Activated naive CD8-positive, alpha-beta T cell treated with anti-CD3 and anti-CD28 coated beads, Interleukin-2, amount 10 ng/mL, durations not matched to agents 7 days and 5 days (primary cell): ENCODE results near the gene PDE11A. TPM values are rescaled to one million over a fixed set of nuclear protein-coding genes. Genes with fewer than 3 reads are reported as not detected.

ENCODE experiments used
- ATAC-seq: fragments of 150-1000 bp; cut with Tn5 transposase; one replicate; pipeline ENCODE4 v1.10.0; 2021; ENCODE audit warnings: low read depth, moderate library complexity
- POLR2A ChIA-PET: fragments of 350-600 bp; sonication (Branson Sonifier 250); formaldehyde crosslinking; loops from one replicate; lab custom pipeline; 2021; ENCODE audit warnings: antibody characterized with exemption; lab: Charles Lee
- DNase-seq: peaks from one replicate; pipeline ENCODE4 v3.0.0; 2021
- H3K27ac Mint-ChIP-seq: one replicate; pipeline ENCODE4 v1.8.0; 2022; ENCODE audit warnings: mild to moderate bottlenecking, mixed read lengths
- H3K27me3 Mint-ChIP-seq: one replicate; pipeline ENCODE4 v1.8.0; 2022; ENCODE audit warnings: mild to moderate bottlenecking, moderate library complexity, mixed read lengths
- H3K36me3 Mint-ChIP-seq: one replicate; pipeline ENCODE4 v1.8.0; 2021; ENCODE audit warnings: mild to moderate bottlenecking, mixed read lengths
- H3K4me1 Mint-ChIP-seq: one replicate; pipeline ENCODE4 v1.8.0; 2021; ENCODE audit warnings: mixed read lengths
- H3K4me3 Mint-ChIP-seq: one replicate; pipeline ENCODE4 v1.8.0; 2022; ENCODE audit warnings: mild to moderate bottlenecking, moderate library complexity, mixed read lengths
- H3K9me3 Mint-ChIP-seq: one replicate; pipeline ENCODE4 v1.8.0; 2021; ENCODE audit warnings: mixed read lengths
- total RNA-seq, 2 experiments: library from RNA; stranded (reverse); gene quantifications; one replicate each; pipeline ENCODE4 v1.2.3, GENCODE V29; 2021

PDE11A gene
- total RNA-seq, 2 experiments from 2014 or later, result not detected

DNA sequence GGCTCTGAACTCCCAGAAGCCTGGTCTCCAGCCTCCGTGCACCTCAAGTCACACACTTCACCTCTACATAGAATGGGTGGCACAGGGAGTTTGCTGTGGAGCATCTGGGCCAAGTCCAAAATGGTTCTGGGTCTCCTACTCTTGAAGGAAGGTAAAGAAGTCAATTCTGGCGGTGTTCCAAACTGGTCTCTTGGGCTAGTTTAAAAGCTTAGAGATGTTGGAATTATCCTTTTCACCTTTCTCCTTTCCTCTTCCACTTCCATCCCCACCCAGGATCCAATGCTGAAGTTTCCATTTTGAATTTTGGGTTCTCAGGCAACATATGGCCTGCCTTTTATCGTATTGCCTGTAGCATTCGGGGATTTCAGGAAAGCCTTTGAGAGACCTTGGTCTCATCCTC is 325.2 kb downstream of the PDE11A start:
- ATAC-seq (no peak), DNase-seq (no peak)
- Mint-ChIP-seq H3K4me1 (peaks cover 2% of the 10 kb centered on the region), H3K4me3 (no peak overlapping the region), H3K27me3 (peaks cover 27% of the 10 kb centered on the region), H3K27ac (no peak overlapping the region), H3K9me3 (no peaks in the 10 kb centered on the region), H3K36me3 (no peaks in the 10 kb centered on the region)
- POLR2A ChIA-PET, result no interaction called here

DNA sequence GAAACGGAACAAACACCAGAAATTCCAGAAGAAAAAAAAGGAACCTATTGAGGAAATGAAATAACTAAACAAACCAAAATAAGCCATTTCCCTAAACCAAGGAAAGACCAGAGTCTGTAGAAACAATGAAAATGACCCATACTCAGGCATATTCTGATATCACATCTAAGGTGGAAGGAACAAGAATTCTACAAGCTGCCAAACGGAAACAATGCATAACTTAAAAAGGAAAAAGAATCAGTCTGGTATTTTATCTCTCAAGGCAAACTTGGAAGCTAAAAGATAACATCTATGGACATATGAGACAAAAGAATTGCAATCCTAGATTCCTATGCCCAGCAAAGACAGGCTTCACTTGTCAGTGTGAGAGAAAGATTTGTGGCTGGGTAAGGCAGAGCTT is 326.2 kb downstream of the PDE11A start:
- Mint-ChIP-seq H3K4me1 (peaks cover 2% of the 10 kb centered on the region), H3K27me3 (peaks cover 20% of the 10 kb centered on the region), H3K36me3 (no peaks in the 10 kb centered on the region), H3K9me3 (no peaks in the 10 kb centered on the region), H3K4me3 (no peak overlapping the region), H3K27ac (no peak overlapping the region)
- DNase-seq, result no peak
- POLR2A ChIA-PET, result no interaction called here
- ATAC-seq, result no peak

DNA sequence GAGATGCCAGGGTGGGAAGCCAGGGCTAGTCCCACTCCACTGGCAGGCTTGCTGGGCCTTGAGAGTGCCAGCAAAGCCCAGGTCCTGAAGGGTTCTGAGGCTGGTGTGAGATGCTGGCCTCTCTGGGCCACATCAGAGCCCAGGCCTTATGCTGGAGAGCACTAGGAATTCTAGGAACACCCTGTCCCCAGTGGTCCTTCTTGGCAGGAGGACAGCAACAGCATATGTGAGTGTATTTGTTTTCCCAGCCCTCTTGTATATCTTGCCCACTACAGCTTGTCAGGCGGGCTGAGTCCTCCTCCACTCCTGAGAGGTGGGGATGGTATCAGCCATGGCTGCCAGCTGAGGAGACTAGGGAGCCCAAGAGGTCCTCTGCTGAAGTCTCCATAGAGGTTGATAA is 327.0 kb downstream of the PDE11A start:
- POLR2A ChIA-PET, result no interaction called here
- H3K36me3 Mint-ChIP-seq, result no peaks in the 10 kb centered on the region
- ATAC-seq, result no peak
- no peaks in the 10 kb centered on the region for H3K9me3 Mint-ChIP-seq
- no peak overlapping the region for H3K27ac Mint-ChIP-seq
- no peak overlapping the region for H3K4me3 Mint-ChIP-seq
- H3K4me1 Mint-ChIP-seq, result peaks cover 2% of the 10 kb centered on the region
- H3K27me3 Mint-ChIP-seq, result peaks cover 15% of the 10 kb centered on the region
- no peak for DNase-seq

DNA sequence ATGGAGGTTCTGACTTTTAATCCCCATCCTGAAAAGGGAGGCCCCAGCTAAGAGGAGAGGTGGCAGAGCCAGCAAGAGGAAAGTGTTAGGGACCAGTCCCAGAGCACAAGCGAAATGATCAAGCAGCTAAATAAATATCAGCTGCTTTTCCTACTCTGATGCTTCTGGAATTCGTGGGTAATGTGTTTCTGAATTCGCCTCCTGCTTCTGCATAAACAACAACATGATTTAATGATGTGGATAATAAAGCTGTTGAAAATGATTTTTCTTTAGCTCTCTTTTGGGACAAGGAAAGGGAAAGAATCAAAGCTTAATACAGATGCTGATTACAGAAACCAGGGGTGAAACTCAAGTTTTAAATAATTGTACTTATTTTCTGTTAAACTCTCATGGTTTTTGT is 329.7 kb downstream of the PDE11A start:
- POLR2A ChIA-PET, result no interaction called here

DNA sequence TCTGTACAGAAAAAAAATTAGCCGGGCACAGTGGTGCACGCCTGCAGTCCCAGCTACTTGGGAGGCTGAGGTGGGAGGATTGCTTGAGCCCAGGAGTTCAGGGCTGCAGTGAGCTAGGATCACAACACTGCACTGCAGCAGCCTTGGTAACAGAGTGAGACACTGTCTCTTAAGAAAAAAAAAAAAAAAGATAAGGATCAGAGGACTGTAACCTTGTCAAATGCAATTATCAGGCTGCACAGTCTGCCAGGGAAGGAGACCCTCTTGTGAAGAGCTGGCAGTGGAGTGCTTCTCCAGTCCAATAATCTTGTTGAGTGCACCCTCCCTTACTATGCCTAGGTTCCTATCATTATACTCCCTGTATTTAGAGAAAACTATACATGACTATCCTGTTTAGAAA is 330.7 kb downstream of the PDE11A start:
- DNase-seq (no peak), ATAC-seq (no peak)
- POLR2A ChIA-PET, result no interaction called here
- no peaks in the 10 kb centered on the region for H3K36me3 Mint-ChIP-seq
- H3K4me1 Mint-ChIP-seq, result peaks cover 2% of the 10 kb centered on the region
- H3K4me3 Mint-ChIP-seq, result no peak overlapping the region
- H3K27me3 Mint-ChIP-seq, result peaks cover 18% of the 10 kb centered on the region
- no peak overlapping the region for H3K27ac Mint-ChIP-seq
- no peaks in the 10 kb centered on the region for H3K9me3 Mint-ChIP-seq

More for the DNA sequence above, 329.7 kb downstream of the PDE11A start:
- Mint-ChIP-seq H3K36me3 (no peaks in the 10 kb centered on the region), H3K9me3 (no peaks in the 10 kb centered on the region), H3K4me1 (peaks cover 2% of the 10 kb centered on the region), H3K27me3 (peaks cover 19% of the 10 kb centered on the region), H3K27ac (no peak overlapping the region), H3K4me3 (no peak overlapping the region)
- ATAC-seq (no peak), DNase-seq (no peak)

DNA sequence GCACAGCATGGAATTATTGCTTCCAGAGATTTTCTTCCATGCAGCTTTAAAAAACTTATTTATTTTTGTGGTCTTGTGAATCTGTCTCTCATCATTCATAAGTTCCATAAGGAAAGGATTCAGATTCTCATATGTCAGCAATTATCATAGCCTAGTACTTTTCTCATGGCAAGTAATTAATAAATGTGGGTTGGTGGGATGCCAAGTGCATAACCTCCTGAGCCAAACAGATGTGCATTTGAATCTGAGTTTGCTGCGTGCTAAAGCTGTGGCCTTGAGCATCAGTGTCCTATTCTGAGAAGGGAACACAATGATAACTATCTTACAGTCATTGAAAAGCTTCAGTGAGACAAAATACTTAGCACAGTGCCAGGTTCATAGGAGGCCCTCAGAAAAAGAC is 331.9 kb downstream of the PDE11A start:
- peaks cover 2% of the 10 kb centered on the region for H3K4me1 Mint-ChIP-seq
- DNase-seq (no peak), ATAC-seq (no peak)
- H3K27ac Mint-ChIP-seq, result no peak overlapping the region
- POLR2A ChIA-PET, result interaction anchor here (0.6 kb wide), 1 partner anchor 395 kb away, joined by 3 read pairs; no protein-coding TSS in a partner anchor
- no peak overlapping the region for H3K4me3 Mint-ChIP-seq
- H3K9me3 Mint-ChIP-seq, result peaks cover 2% of the 10 kb centered on the region
- H3K36me3 Mint-ChIP-seq, result no peaks in the 10 kb centered on the region
- peaks cover 12% of the 10 kb centered on the region for H3K27me3 Mint-ChIP-seq

DNA sequence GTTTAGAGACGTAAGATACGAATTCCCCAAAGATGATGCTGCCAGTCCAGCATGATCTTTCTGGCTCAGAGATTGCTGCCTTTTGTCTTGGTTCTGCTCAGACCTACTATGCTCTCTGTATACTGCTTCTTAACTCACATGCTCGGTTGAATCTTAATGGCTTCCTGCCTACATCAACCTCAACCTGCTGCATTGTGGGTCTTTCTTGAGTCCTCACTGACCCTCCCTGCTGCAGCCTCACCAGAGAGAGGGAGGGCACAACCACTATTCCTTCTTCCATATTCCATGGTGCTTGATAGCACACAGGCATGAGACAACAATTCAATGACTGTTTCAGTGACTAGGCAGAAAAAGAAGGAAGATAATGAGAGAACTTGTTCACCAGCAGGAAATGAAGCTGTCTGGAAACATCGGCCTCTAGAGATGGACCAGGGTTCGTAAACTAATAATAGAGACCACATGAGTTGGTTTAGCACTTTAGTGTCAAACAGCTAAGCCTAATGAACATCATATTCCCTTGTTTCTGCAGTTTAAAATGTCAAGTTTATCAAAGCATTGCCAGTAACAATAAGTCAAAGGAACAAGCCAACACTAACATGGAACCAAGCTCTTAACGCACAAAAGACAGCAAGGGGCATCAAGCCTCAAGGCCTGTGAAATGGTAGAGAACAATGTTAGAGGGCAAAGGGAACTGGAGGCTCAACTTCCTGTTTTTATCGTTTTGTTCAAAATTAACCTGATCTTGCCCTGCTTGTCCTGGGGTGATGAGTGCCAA is 333.9 kb downstream of the PDE11A start:
- DNase-seq (no peak), ATAC-seq (no peak)
- Mint-ChIP-seq H3K4me3 (no peak overlapping the region), H3K36me3 (no peaks in the 10 kb centered on the region), H3K9me3 (peaks cover 2% of the 10 kb centered on the region), H3K27ac (no peak overlapping the region), H3K4me1 (peaks cover 2% of the 10 kb centered on the region), H3K27me3 (peaks cover 5% of the 10 kb centered on the region)
- POLR2A ChIA-PET, result no interaction called here

DNA sequence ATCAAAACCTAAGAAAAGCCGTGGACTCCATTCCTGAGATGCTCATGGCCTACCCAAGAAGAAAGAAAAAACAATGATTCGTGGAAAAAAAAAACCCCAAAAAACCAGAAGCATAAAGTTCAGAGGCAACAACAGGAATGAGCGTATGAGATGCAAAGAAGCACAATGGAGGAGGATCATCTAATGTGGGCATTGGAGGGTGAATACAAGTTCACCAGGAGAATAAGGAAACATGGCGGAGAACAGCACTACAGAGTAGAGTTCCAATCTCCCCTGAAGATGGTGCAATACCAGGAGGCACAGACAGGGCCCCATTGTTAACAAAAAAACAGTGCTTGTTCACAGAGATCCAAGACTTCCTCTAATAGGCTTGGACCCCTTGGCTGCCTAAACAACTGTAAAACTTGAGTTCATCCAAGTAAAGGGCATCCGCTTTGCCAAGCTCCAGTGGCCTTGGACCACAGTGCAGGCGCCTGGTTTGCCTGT is 337.2 kb downstream of the PDE11A start:
- H3K9me3 Mint-ChIP-seq, result peaks cover 2% of the 10 kb centered on the region
- H3K36me3 Mint-ChIP-seq, result no peaks in the 10 kb centered on the region
- no peak for ATAC-seq
- H3K27ac Mint-ChIP-seq, result no peak overlapping the region
- POLR2A ChIA-PET, result no interaction called here
- no peak for DNase-seq
- H3K4me3 Mint-ChIP-seq, result no peak overlapping the region
- H3K4me1 Mint-ChIP-seq, result peaks cover 8% of the 10 kb centered on the region
- peaks cover 19% of the 10 kb centered on the region for H3K27me3 Mint-ChIP-seq

DNA sequence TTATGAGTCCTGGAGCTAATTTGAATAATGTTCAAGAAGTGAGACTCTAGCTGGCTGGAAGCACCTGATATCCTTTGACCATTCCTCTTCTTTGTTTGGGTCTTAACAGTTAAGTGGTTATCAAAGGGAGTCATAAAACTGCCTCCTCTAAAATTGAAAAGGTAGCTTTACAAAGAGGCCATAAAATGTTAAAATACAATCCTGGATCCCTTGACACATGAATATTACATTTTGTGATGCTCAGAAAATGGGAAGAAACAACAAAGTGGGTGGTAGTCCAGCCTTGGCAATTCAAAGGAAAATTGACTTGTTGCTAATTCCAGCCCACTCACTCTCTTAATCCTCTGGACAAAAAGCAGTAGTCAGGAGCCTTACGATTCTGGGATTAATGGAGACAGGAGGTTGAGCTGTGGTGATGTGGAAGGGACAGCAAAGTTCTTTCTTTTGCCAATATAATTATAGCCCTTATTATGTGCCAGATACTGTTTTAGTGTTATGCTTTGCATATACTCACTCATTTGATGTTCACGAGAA is 339.2 kb downstream of the PDE11A start:
- peaks cover 2% of the 10 kb centered on the region for H3K9me3 Mint-ChIP-seq
- no peak for ATAC-seq
- H3K36me3 Mint-ChIP-seq, result no peaks in the 10 kb centered on the region

DNA sequence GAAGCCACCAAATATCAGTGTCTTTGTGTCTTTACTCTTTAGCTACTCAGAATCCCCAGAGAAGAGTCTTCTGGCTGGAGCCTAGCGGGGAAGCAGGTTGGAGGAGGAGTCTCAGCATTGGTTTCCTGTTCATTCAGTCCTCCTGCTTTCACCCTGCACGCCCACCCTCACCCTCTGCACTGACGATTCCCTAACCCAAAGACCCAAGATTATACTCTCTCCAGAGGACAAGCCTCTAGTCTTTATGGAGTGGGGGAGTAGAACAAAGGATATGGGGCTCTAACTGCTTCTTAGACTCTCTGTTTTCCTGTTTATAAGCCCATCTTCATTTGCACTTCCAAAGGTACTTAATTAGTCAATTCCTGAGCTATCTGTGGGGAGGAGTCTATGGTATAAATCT is 341.2 kb downstream of the PDE11A start:
- Mint-ChIP-seq H3K4me3 (no peak overlapping the region), H3K27me3 (peaks cover 24% of the 10 kb centered on the region), H3K4me1 (peaks cover 8% of the 10 kb centered on the region), H3K27ac (no peak overlapping the region), H3K9me3 (peaks cover 2% of the 10 kb centered on the region), H3K36me3 (no peaks in the 10 kb centered on the region)
- DNase-seq, result no peak
- POLR2A ChIA-PET, result no interaction called here
- ATAC-seq, result no peak

More for the DNA sequence above, 339.2 kb downstream of the PDE11A start:
- peaks cover 8% of the 10 kb centered on the region for H3K4me1 Mint-ChIP-seq
- H3K4me3 Mint-ChIP-seq, result no peak overlapping the region
- no peak for DNase-seq
- H3K27me3 Mint-ChIP-seq, result peaks cover 18% of the 10 kb centered on the region
- POLR2A ChIA-PET, result no interaction called here
- H3K27ac Mint-ChIP-seq, result no peak overlapping the region

DNA sequence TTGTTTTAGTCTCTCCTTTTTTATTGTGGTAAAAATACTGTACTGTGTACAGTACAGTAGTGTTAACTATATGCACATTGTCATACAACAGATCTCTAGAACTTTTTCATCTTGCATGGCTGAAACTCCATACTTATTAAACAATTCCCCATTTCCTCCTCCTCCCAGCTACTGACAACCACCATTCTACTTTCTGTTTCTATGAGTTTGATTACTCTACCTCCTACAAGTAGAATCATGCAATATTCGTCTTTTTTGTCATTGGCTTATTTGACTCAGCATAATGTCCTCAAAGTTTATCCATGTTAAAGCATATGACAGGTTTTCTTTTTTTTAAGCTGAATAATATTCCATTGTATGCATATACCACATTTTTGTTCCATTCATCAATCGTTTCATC is 341.8 kb downstream of the PDE11A start:
- POLR2A ChIA-PET, result no interaction called here
- ATAC-seq (no peak), DNase-seq (no peak)
- no peak overlapping the region for H3K27ac Mint-ChIP-seq
- H3K9me3 Mint-ChIP-seq, result no peaks in the 10 kb centered on the region
- no peaks in the 10 kb centered on the region for H3K36me3 Mint-ChIP-seq
- no peak overlapping the region for H3K4me3 Mint-ChIP-seq
- peaks cover 27% of the 10 kb centered on the region for H3K27me3 Mint-ChIP-seq
- H3K4me1 Mint-ChIP-seq, result peaks cover 8% of the 10 kb centered on the region

DNA sequence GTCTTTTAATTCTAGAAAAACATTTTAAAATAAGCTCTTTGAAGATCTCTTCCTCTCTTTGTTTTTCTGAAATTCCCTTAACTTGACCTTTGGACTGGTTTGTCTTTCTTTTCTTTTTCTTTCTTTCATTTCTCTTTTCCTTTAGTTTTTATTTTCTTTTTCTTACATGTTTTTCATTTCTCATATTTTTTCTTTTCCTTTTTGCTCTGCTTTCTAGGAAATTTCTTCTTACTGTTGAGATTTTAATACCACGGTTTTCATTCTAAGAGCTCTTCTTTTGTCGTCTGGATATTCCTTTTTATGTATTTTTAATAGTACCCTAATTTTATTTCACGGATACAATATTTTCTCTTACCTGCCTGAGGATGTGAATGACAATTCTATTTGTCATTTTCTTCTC is 342.2 kb downstream of the PDE11A start:
- peaks cover 27% of the 10 kb centered on the region for H3K27me3 Mint-ChIP-seq
- POLR2A ChIA-PET, result no interaction called here

DNA sequence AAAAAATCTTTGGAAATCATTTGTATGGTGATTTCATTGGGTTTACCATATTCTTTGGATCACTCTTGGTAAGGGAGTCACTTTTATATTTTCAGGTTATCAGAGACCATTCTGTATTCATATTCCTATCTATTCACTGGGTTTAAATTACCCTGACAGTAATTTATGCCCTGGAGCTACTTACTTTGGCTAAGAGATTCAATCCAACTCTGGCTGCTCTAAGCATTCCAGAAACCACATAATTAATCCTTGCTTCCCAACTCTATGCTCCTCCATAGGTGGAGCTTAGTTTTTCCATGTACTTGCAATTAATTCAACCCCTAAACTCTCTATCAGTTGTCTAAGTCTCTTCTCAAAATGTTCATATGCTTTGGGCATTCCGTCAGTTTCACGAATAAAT is 343.7 kb downstream of the PDE11A start:
- Mint-ChIP-seq H3K27me3 (peaks cover 31% of the 10 kb centered on the region), H3K4me3 (no peak overlapping the region), H3K27ac (no peak overlapping the region), H3K36me3 (no peaks in the 10 kb centered on the region), H3K9me3 (no peaks in the 10 kb centered on the region), H3K4me1 (peaks cover 10% of the 10 kb centered on the region)
- no peak for ATAC-seq
- POLR2A ChIA-PET, result no interaction called here
- no peak for DNase-seq

More for the DNA sequence above, 342.2 kb downstream of the PDE11A start:
- Mint-ChIP-seq H3K36me3 (no peaks in the 10 kb centered on the region), H3K27ac (no peak overlapping the region), H3K9me3 (no peaks in the 10 kb centered on the region), H3K4me1 (peaks cover 8% of the 10 kb centered on the region), H3K4me3 (no peak overlapping the region)
- ATAC-seq (no peak), DNase-seq (no peak)

DNA sequence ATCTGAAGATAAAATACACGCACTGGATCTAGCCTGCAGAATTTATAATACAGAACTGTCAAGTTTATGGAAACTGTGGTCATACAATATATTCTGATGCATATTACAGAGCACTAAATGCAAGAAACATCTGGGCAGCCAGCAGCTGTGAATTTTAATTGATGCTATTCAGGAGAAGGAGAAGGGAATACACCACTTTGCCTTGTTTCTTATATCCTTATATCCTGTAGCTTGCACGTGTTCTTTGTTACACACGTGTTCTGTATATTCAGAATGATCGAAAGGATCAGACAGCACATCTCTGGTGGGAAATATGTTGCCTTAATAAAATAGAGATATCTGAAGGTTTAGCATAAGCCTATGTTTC is 344.2 kb downstream of the PDE11A start:
- POLR2A ChIA-PET, result no interaction called here
- Mint-ChIP-seq H3K4me3 (no peak overlapping the region), H3K9me3 (no peaks in the 10 kb centered on the region), H3K4me1 (peaks cover 10% of the 10 kb centered on the region), H3K36me3 (no peaks in the 10 kb centered on the region), H3K27me3 (peaks cover 30% of the 10 kb centered on the region), H3K27ac (no peak overlapping the region)
- ATAC-seq (no peak), DNase-seq (no peak)
